Hair follicle dermal papilla cell (primary cell): ENCODE measurements around the gene EAPP. TPM values are rescaled to one million over a fixed set of nuclear protein-coding genes. Genes with fewer than 3 reads are reported as not detected.

Source experiments
- small RNA-seq: library from RNA; depleted of rRNA; stranded (forward); fragments of <200 nt; gene quantifications from one replicate; pipeline ENCODE3, GENCODE V24; 2012
- total RNA-seq: library from RNA; depleted of rRNA; stranded (reverse); fragments of >200 nt; gene quantifications from 2 replicates; pipeline ENCODE4 v1.2.3, GENCODE V29; 2012

The EAPP gene
- total RNA-seq, result 31.2 and 38.3 TPM in 2 replicates

GRCh38 chr14:34539407-34540180, at the start of gene EAPP:
EAPP (minus strand) TSS chr14:34539701; CDS start chr14:34539628, 73 bp downstream.

Small RNAs within 50 kb of the gene (small RNA-seq; reads per million reads assigned to genes)
- gene RNU1-27P (not detected), gene RNU1-28P (not detected)

Other genes starting within 250 kb of the EAPP start
- 14.3 and 14.6 TPM in 2 replicates for gene SPTSSA, start 77.5 kb downstream of the EAPP start, total RNA-seq
- 139 and 153 TPM in 2 replicates for gene SNX6, start 90.4 kb upstream of the EAPP start, total RNA-seq
- gene CFL2, start 174.9 kb upstream of the EAPP start, total RNA-seq, result 170 and 185 TPM in 2 replicates